ENCODE results near the gene NHP2.

The NHP2 gene

DNA sequence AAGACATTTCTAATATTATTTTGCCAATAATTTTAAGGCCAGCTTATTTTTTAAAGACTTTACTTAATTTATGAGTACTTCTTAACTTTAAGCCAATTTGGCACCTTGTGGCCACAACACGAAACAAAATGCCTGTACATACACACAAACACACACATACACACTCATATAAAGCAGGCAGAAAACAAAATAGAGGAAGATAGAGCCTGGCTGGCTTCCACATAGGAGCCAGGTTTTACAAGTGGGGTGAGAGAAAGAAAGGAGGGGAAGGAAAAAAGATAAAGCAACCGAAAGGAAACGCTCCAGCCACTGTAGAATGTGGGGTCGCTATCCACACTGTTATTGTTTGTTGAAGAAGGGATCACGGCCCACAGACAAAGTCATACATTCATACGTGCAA, 23.1 kb upstream of the NHP2 start:
- no peak for DNase-seq (ENCODE audit: low read depth, low spot score)

DNA sequence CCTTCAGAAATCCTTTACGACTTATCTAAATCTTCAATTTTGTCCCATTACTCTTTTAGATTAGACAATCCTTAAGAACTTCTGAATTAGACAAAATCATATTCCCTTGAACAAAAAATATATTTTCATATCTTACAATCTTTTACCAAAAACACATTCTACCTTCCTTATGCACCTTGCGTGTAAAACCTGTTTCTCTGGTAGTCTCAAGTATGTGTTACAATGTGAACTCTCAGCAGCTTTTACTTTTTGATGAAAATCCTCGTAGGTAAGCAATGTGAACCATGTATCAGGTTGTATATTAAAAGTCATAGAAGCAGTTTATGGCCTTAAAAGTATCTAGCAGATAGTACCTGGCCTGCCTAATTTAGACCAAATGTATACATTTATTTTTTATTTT, 20.8 kb upstream of the NHP2 start:
- DNase-seq (ENCODE audit: low read depth, low spot score): no peak

DNA sequence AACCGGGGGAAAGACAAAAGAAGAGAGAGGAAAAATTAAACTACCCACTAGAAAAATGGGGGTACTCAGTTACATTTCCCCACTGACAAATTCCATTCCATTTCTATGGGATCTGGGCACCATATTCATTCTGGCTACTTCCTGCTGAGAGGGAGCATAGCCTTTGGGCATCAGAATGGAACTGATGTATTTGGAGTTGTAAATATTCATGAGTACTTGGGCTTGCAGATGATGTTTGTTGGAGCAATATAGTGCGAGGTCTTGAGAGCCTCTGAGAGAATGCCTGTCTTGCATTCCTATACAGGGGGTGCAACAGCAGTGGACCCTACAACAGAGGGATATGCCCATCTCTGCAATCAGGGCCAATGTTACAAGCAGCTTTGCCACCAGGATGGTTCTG, 16.8 kb upstream of the NHP2 start:
- no peak for DNase-seq (ENCODE audit: low read depth, low spot score)

DNA sequence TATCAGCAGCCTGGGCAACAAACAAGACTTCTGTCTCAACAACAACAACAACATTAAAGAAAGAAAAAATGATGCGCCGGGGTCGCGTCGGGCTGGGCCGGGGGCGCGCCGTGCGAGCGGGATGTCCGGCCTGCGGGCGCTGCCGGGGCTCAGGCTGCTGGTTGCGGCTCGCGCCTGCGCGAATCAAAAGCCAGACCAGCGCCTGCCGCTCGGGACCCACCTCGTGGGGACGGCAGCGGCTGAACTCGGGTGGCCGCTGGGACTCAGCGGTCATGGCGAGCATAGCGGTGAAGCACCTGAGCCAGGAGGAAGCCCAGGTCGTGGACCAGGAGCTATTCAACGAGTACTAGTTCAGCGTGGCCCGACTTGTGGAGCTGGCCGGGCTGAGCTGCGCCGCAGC, 11.9 kb upstream of the NHP2 start:
- no peak for DNase-seq (ENCODE audit: low read depth, low spot score)

DNA sequence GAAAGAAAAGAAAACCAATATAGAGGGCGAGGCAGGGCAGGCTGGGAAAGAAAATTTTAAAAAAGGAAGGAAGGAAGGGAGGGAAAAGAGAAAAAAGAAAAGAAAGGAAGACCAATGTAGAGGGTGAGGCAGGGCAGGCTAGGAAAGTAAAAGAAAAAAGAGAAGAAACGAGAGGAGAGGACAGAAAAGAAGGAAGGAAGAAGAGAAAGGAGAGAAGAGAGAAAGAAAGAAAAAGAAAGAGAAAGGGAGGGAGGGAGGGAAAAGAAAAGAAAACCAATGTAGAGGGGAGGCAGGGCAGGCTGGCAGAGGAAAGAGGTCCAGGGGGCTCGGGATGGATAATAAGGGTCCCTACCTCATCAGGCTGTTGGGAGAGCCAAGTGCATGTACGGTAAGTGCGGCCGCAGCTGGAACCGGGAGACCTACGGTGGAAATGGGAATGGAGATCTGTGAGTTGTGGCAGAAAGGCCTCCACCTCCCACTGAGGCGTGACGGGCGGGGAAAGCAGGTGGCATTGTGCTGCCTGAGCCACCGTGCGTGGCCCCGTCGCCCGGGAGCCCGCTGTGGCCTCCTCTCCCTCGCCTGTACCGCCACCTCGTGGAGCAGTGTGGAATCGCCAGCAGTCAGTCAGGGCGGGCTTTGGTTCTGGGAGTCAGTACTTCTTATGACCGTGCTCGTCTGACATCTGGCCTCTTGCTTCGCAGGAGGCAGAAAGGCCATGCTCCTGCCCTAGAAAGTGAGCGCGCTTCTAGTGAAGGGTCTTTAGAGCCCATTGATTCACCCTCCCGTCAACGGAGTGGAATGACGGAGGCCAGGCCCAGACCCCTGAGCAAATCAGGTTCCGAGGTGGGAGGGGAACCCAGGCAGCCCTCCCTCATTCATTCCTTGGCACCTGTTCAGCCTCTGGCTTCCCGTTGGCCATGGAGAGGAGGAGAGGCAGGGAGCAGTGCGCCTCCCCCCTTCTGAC, 10.4 kb upstream of the NHP2 start:
- DNase-seq (ENCODE audit: low read depth, low spot score): no peak

DNA sequence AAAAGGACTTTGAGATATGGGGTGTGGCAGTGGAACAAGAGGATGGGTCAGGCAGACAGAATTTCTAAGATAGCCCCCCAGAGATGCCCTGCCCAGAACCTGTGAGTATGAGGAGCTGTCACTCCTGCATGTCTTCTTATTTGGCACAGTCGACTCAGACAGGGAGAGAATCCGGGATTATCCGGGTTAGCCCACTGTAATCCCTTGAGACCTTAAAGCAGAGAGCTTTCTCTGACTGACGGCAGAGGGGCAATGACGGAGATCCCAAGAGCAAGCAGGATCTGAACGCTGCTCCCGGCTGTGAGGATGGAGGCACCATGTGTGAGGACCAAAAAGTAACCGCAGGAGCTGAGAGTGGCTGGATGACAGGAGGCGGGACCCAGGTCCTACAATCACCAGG, 8.8 kb upstream of the NHP2 start:
- no peak for DNase-seq (ENCODE audit: low read depth, low spot score)

DNA sequence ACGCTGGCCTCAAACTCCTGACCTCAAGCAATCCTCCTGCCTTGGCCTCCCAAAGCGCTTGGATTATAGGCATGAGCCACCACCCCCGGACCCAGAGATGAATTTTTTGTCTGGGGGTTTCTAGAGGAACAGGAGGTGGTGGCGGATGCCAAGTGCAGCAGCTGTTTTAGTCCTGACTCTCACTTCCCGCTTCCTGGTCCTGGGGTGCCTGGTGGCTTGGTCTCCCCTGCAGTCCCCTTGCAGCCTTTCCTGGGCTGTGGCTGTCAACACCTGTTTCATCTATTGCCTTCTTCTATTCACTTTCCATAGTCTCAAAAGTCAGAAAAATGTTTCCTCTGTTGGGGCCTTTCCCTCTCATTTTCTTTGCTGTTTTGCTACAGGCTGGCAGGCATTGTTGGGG, 6.5 kb upstream of the NHP2 start:
- DNase-seq (ENCODE audit: low read depth, low spot score): no peak

DNA sequence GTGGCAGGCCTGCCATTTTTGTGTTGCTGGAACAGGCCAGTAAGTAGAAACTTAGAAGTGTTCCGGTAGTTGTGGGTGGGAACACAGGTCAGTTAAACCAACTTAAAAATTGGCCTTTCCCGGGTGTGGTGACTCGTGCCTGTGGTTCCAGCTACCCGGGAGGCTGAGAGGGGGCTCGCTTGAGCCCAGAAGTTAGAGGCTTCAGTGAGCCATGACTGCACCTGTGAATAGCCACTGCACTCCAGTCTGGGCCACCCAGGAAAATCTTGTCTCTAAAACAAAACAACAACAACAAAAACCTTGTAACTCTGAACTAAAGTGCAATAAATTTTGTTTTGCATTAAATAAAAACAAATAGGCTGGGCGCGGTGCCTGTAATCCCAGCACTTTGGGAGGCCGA, 1.4 kb upstream of the NHP2 start:
- no peak for DNase-seq (ENCODE audit: low read depth, low spot score)

DNA sequence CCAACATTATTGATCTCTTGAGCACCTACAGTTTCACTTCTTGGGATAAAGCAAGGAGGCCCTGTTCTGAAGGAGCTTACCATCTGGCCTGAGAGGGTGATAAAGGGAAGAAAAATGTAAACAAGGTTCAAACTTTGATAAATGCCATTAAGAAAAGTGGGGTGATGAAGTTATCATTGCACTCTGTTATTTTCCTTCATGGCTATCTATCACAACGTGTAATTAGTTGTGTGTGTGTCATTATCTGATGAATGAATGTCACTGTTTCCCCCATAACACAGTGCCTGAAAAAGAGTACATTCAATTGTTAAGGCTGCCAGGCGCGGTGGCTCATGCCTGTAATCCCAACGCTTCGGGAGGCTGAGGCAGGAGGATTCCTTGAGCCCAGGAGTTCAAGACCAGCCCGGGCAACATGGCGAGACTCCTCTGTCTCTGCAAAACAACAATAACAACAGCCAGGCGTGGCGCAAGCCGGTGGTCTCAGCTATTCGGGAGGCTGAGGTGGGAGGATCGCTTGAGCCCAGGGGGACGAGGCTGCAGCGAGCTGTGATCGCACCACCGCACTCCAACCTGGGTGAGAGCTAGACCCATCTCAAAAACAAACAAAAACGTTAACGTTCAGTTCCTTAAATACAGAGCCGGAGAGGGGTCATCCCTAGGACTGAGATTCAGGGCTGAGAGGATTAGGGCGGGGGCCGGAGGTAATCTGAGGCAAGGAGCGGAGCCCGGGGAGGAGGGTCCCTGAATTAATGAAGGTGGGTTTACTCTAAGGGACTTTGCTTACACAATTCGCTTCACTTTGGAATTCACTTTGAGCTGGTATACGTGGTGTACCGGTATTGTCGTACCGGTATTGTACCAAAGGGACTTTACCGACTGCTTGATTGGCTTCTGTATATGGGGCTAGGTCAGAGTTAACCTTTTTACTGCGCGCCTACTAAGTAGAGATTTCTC, 917 bp downstream of the NHP2 start:
- no peak for DNase-seq (ENCODE audit: low read depth, low spot score)

DNA sequence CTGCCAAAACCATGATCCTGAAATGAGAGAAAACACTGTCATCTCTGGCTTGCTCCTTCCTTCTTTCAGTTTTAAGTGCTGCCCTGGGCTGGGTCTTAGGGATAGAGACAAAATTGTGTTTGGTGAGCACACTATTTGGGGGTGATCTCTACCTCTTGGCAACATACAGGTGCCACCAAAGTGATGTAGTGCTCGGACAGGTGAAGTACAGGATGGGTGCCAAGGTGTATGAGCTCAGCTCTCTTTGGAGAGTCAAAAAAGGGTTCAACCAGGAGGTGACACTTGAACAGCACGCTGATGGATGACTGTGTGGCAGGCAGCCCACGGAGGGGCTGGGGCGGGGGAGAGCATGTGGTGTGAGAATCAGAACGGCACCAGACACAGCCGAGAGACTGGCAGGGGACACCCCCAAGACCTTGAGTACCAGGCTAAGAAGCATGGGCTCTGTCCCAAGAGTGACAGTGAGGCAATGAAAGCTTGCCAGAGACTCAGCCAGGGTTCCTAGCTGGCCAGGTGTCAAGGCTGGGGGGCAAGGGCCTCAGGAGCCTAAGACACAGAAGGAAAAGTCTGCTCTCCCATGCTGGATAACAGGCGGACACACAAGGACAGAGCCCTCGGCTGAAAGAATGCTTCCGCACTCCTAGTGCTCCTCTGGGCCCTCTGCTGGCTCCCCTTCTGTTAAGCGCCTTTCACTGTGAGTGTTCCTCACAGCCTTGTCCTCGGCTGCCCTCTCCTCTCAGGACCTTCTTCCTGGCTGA, 2.5 kb downstream of the NHP2 start:
- no peak for DNase-seq (ENCODE audit: low read depth, low spot score)

DNA sequence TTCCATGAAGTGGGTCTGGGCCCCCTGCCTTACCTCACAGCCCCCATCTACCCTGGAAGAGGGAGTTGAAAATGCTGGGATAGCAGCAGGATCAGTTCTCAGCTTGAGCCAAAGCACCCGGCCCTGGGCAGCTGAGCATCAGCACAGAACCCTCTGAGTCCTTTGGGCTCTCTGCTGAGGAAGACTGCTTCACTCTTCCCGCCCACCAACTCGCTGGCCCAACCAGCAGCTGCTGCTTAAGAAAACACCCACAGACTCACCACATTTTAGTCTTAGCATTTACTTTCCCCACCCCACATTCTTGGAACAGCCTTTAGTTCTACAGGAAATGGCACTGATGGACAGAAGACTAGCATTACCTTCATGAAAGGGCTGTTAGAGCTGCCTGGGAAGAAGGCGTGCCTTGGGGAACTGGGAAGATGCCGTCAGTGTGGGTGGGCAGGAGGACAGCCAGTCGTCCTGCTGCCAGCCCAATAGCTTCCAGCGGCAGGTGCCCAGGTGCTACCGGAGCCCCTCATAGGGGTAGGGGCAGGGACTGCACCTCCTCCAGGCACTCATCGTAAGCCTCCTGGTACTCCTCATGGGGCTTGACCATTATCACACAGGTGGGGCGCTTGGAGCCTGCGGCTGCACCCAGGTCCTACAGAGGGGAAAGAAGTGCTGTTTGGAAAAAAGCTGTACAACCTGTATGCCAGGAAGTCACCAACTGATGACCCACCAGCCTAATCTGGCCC, 4.3 kb downstream of the NHP2 start:
- no peak for DNase-seq (ENCODE audit: low read depth, low spot score)

DNA sequence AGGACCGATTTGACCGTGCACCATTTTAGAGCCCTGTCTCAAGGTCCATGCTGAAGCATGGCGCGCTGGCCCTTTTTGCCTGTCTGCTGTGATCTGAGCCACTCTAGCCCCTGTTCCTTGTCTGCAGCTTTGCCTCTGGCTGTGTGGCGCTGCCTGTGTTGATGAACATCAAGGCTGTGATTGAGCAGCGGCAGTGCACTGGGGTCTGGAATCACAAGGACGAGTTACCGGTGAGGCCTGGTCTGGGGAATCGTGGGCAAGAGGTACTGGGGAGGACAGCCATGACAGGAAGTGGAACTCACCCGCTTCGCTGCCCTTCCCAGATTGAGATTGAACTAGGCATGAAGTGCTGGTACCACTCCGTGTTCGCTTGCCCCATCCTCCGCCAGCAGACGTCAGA, 6.3 kb downstream of the NHP2 start:
- DNase-seq (ENCODE audit: low read depth, low spot score): no peak

DNA sequence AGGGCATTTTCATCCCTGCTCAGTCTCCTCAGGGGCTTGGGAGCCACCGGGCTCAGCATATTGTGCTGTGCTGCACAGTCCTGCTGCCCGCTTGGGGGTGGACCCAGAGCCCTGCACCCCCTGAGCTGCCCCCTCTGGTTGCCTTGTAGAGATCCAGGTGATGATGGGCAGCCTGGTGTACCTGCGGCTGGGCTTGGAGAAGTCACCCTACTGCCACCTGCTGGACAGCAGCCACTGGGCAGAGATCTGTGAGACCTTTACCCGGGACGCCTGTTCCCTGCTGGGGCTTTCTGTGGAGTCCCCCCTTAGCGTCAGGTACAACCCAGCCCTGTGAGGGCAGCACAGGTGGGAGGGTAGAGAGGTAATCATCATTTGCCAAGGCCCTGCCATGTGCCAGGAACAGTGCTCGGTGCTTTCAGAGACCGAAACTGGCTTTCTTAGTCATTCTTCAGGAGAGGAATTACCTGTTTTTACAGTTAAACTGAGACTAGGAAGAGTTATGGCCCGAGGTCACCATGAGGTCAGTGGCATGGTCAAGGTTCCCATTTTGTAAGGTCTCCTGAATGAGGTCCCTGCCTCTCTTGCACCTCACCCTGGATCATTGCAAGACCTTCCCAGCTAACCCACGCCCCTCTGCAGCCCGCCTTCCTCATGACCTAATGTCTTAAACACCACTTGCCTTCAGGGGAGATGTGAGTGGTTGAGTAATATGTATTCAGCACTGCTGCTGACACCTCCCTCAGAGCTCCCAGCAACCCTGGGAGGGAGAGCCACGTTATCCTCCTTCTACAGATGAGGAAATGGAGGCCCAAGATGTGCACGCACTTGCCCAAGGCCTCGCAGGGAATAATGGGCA, 7.5 kb downstream of the NHP2 start:
- no peak for DNase-seq (ENCODE audit: low read depth, low spot score)

DNA sequence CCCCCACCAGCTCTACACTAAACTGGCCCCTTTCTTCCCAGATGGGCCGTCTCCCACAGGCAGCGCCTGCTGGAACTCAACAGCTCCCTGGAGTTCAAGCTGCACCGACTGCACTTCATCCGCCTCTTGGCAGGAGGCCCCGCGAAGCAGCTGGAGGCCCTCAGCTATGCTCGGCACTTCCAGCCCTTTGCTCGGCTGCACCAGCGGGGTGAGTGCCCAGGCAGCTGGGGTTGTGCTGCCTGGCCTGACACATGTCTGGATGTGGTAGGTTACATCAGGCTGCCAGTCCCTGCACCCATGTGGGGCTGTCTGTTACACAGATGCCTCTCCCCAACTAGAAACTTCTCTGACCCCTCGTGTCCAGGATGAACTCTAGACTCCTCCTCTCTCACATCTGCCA, 9.8 kb downstream of the NHP2 start:
- no peak for DNase-seq (ENCODE audit: low read depth, low spot score)

DNA sequence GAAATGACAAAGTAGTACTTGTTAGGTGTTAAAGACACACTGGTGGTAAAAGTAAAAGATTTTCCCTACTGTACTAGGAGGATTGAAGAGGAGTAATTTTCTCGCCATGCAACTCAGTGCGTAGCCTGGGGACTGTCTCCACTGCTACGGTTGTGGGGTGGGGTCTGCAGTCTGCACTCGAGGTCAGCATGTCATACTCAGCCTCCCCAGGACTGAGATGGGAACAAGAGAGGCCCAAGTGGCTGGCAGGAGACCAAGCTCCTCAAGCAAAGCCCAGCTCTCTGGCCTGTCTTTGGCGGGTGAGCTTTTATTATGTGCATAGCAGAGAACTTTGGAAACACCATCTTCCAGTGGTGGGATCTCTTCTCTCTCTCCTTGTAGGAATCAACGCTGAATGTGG, 10.4 kb downstream of the NHP2 start:
- DNase-seq (ENCODE audit: low read depth, low spot score): no peak

DNA sequence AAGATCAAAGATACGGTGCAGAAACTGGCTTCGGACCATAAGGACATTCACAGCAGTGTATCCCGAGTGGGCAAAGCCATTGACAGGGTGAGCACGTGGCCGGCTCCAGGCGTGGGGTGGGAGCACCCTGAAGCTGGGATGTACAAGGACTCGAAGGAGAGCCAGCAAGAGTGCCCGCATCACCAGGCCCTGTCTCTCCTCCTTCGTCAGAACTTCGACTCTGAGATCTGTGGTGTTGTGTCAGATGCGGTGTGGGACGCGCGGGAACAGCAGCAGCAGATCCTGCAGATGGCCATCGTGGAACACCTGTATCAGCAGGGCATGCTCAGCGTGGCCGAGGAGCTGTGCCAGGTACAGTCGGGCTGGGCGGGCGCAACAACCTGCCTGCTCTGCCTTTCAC, 11.0 kb downstream of the NHP2 start:
- DNase-seq (ENCODE audit: low read depth, low spot score): no peak

DNA sequence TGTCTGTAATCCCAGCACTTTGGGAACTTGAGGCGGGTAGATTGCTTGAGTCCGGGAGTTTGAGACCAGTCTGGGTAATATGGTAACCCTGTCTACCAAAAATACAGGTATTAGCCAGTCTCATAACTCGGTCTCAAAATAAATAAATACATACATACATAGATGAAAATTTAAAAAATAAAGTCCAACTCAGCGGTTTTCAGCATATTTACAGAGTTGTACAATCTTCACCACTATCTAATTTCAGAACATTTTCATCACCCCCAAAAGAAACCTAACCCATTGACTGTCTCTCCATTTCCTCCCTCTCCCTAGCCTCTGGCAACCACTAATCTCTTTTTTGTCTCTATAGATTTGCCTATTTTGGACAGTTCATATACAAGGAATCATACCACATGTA, 12.1 kb downstream of the NHP2 start:
- DNase-seq (ENCODE audit: low read depth, low spot score): no peak

DNA sequence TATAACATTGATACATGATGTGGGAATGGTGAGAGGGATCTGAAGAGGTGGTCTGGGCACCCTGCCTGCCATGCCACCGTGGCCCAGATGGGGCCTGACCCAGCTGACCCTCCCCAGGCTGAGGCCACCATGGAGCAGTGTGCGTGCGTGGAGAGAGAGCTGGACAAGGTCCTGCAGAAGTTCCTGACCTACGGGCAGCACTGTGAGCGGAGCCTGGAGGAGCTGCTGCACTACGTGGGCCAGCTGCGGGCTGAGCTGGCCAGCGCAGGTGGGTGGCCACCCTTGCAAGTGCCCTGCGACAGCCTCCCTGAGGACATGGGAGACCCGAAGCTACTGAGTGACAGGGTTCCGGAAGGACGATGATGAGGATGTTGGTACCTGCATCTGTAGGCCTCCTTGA, 15.7 kb downstream of the NHP2 start:
- DNase-seq (ENCODE audit: low read depth, low spot score): no peak

DNA sequence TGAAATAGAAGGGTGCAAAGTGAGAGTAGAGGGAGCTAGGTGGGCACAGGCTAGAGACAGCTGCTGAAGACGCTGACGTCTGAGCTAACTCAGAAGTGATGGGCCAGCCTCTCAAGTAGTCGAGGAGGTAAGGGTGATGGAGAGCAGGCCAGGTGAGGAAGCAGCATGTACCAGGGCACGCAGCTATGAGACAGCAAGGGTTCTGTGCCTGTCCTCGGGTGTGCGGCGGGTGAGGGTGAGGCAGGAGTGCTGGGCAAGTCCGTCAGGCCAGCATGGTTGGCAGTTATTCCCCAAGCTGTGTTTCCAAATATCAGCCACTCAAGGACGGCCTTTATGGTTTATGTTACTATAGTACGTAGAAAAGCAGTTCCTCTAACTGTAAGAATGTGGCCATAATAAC, 16.7 kb downstream of the NHP2 start:
- DNase-seq (ENCODE audit: low read depth, low spot score): no peak

DNA sequence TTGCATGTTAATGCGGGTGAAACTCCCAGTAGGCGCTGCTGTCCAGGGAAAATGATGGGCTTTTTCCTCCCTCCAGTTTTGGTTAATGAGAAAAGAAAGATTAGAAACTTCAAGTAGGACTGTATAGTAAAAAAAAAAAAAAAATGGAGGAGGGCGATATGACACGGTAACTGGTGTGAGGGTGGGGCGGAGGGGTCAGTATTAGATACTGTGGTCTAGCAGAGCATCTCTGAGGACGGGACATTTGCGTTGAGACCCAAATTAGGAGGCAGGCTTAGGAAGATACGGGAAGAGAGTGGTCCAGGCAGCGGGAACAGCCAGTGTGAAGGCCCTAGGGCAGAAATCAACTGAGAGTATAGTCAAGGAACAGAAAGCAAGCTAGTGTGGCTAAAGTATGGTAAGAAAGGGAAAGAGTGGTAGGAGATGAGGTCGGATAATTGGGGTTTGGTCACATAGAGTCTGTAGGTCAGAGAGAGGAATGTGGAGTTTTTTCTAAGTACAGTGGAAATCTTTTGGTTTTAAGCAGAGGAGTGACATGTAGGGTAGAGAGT, 22.2 kb downstream of the NHP2 start:
- no peak for DNase-seq (ENCODE audit: low read depth, low spot score)
